Glutamatergic neuron (in vitro differentiated cells): ENCODE results near the gene CLSTN1. TPM values are rescaled to one million over a fixed set of nuclear protein-coding genes. Genes with fewer than 3 reads are reported as not detected.
"Not testable (repeated sequence)": the region's sequence is repeated elsewhere in the genome, so short reads cannot be mapped to it uniquely, and the experiment has no call there.

Source experiments
- DNase-seq: peaks from one replicate; pipeline ENCODE4 v3.0.0; 2022
- H3K27ac Mint-ChIP-seq: one replicate; pipeline ENCODE4 v1.8.0; 2020; ENCODE audit warnings: mild to moderate bottlenecking, mixed read lengths, inconsistent platforms; ENCODE audit not compliant: unreplicated experiment
- H3K27me3 Mint-ChIP-seq: one replicate; pipeline ENCODE4 v1.8.0; 2020; ENCODE audit warnings: mild to moderate bottlenecking, moderate library complexity, mixed read lengths, inconsistent platforms; ENCODE audit not compliant: unreplicated experiment
- H3K36me3 Mint-ChIP-seq: one replicate; pipeline ENCODE4 v1.8.0; 2020; ENCODE audit warnings: mild to moderate bottlenecking, mixed read lengths, inconsistent platforms; ENCODE audit not compliant: unreplicated experiment
- H3K4me1 Mint-ChIP-seq: one replicate; pipeline ENCODE4 v1.8.0; 2020; ENCODE audit warnings: mild to moderate bottlenecking, low read depth, mixed read lengths, inconsistent platforms; ENCODE audit not compliant: unreplicated experiment
- H3K4me3 Mint-ChIP-seq: one replicate; pipeline ENCODE4 v1.8.0; 2020; ENCODE audit warnings: mild to moderate bottlenecking, mixed read lengths, inconsistent platforms; ENCODE audit not compliant: unreplicated experiment
- H3K9me3 Mint-ChIP-seq: one replicate; pipeline ENCODE4 v1.8.0; 2020; ENCODE audit warnings: mild to moderate bottlenecking, moderate library complexity, mixed read lengths, inconsistent platforms; ENCODE audit not compliant: unreplicated experiment
- CTCF ChIP-seq: fragments of 200-600 bp; sonication (generic); IDR thresholded peaks from one replicate; pipeline ENCODE4 v1.5.0; 2021; ENCODE audit not compliant: partially characterized antibody, unreplicated experiment
- total RNA-seq: library from RNA; stranded (reverse); fragmentation: NEBNext Ultra II Directional; extraction: Animal tissue kit (Norgen Biotek cat#: 25700); gene quantifications from one replicate; pipeline ENCODE4 v1.2.1, GENCODE V29; 2021; ENCODE audit not compliant: unreplicated experiment

CLSTN1 gene
- total RNA-seq, 1 donor from 2014 or later, result 139 TPM

- Mint-ChIP-seq H3K27ac (no peak overlapping the region), H3K27me3 (peaks cover 2% of the 10 kb centered on the region), H3K9me3 (no peaks in the 10 kb centered on the region), H3K4me1 (peaks cover 24% of the 10 kb centered on the region), H3K4me3 (no peak overlapping the region), H3K36me3 (no peaks in the 10 kb centered on the region)
- TF ChIP-seq CTCF, result no peak
- DNase-seq, result no peak
Observed at GRCh38 chr1:9758559-9759121, 65.1 kb downstream of the CLSTN1 start.

DNA sequence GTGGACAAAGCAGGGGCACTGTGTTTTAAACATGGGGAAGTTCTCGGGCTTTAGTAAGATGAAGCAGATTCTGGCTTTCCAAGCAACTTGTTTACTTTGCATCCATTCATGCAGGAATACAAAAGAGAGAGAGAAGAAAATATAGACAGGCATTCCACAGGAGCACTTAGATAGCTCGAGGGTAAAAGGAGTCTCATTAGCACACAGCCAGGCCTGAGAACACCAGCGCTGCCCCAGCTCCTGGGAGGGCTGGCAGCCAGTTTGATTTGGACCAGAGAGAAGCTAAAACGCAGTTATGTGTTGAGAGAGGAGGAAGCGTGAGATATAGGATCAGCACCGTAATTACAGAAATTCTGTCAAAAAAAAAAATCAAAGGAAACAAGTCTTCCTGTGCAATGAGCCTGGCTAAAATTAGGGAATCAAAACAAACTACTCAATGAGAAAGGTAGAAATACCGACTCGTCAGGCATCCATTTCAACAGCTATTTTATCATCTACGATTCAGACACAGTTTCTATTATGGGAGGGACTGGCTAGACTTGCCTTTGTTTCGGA is 68.2 kb downstream of the CLSTN1 start:
- TF ChIP-seq CTCF, result no peak
- H3K4me3 Mint-ChIP-seq, result no peak overlapping the region
- DNase-seq, result no peak
- H3K27ac Mint-ChIP-seq, result no peak overlapping the region
- peaks cover 2% of the 10 kb centered on the region for H3K27me3 Mint-ChIP-seq
- H3K4me1 Mint-ChIP-seq, result peaks cover 17% of the 10 kb centered on the region
- H3K9me3 Mint-ChIP-seq, result no peaks in the 10 kb centered on the region
- H3K36me3 Mint-ChIP-seq, result no peaks in the 10 kb centered on the region

- H3K4me3 Mint-ChIP-seq, result no peak overlapping the region
- DNase-seq, result no peak
- H3K9me3 Mint-ChIP-seq, result no peaks in the 10 kb centered on the region
- no peaks in the 10 kb centered on the region for H3K36me3 Mint-ChIP-seq
- H3K27ac Mint-ChIP-seq, result no peak overlapping the region
- no peak for TF ChIP-seq CTCF
- no peaks in the 10 kb centered on the region for H3K27me3 Mint-ChIP-seq
- peaks cover 6% of the 10 kb centered on the region for H3K4me1 Mint-ChIP-seq
Observed at GRCh38 chr1:9753121-9753531, 70.6 kb downstream of the CLSTN1 start.

DNA sequence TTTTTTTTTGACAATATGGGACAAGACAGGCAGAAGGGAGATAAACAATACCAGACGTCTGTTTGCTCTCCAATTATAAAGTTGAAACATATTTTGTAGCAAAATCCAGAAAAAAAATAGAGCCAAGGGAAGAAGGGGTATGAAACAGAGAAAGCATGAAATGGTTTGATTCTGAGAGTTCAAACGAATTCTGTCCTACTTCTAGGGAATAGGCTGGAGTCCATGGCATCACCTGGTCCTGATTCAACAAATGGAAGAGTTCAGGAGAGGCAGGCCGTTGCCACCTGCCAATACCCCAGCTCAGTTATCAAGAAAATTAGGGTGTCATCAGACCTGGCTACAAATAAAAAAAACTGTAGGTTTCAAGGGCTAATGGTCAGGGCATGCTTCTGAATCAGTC is 71.8 kb downstream of the CLSTN1 start:
- no peaks in the 10 kb centered on the region for H3K36me3 Mint-ChIP-seq
- no peaks in the 10 kb centered on the region for H3K27me3 Mint-ChIP-seq
- H3K4me3 Mint-ChIP-seq, result no peak overlapping the region
- H3K4me1 Mint-ChIP-seq, result peaks cover 6% of the 10 kb centered on the region
- DNase-seq, result no peak
- TF ChIP-seq CTCF, result no peak
- H3K27ac Mint-ChIP-seq, result no peak overlapping the region
- H3K9me3 Mint-ChIP-seq, result no peaks in the 10 kb centered on the region

- no peak for DNase-seq
- Mint-ChIP-seq H3K36me3 (no peaks in the 10 kb centered on the region), H3K27ac (no peak overlapping the region), H3K4me1 (no peaks in the 10 kb centered on the region), H3K9me3 (no peaks in the 10 kb centered on the region), H3K27me3 (no peaks in the 10 kb centered on the region), H3K4me3 (no peak overlapping the region)
- no peak for TF ChIP-seq CTCF
Observed at GRCh38 chr1:9749361-9749760, 74.4 kb downstream of the CLSTN1 start.

DNA sequence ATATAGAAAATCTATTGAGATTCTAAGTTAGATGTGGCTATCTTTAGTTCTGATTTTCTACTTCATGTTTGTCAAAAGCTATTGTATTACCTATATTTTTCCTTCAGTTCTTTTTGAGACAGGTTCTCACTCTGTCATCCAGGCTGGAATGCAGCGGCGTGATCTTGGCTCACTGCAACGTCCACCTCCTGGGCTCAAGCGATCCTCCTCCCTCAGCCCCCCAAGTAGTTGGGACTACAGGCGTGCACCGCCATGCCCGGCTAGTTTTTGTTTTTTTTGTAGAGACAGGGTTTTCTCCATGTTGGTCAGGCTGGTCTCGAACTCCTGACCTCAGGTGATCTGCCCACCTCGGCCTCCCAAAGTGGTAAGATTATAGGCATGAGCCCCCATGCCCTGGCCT is 75.4 kb downstream of the CLSTN1 start:
- not testable (repeated sequence) for H3K27ac Mint-ChIP-seq, H3K9me3 Mint-ChIP-seq, DNase-seq, H3K36me3 Mint-ChIP-seq, H3K4me3 Mint-ChIP-seq, H3K4me1 Mint-ChIP-seq, H3K27me3 Mint-ChIP-seq
